Endothelial cell of umbilical vein (primary cell): ENCODE results near the gene GATA1.

Experiments used
- JUN ChIP-seq: IDR thresholded peaks from 2 replicates; pipeline ENCODE4 v1.6.1; 2011; ENCODE audit warnings: borderline replicate concordance, low read depth; ENCODE audit not compliant: insufficient read length, insufficient read depth
- MYC ChIP-seq: IDR thresholded peaks from one replicate; pipeline ENCODE4 v1.6.1; 2011; ENCODE audit warnings: mild to moderate bottlenecking, low read depth, low read length
- POLR2A ChIP-seq: IDR thresholded peaks from 2 replicates; pipeline ENCODE4 v1.6.1; 2012; ENCODE audit warnings: low read depth, mild to moderate bottlenecking, control low read depth, low read length
- POLR2AphosphoS5 ChIP-seq: IDR thresholded peaks from 2 replicates; pipeline ENCODE4 v1.6.1; 2012; ENCODE audit warnings: low read depth, mild to moderate bottlenecking, control low read depth, low read length, moderate library complexity; ENCODE audit not compliant: insufficient read depth
- TF ChIP-seq, protein P1 (sequence below), 2 donors: IDR thresholded peaks; 1 replicate in 1 of 2; 2 replicates in 1 of 2; pipeline ENCODE4 v1.5.1; 2011; ENCODE audit warnings: low read length in 2 of 2, mild to moderate bottlenecking in 2 of 2, moderate library complexity in 2 of 2, control low read depth in 1 of 2, inconsistent platforms in 1 of 2, low read depth in 1 of 2; ENCODE audit not compliant: insufficient read depth in 1 of 2; ENCODE audit errors: extremely low read depth in 1 of 2
- TF ChIP-seq, protein P2 (sequence below): IDR thresholded peaks from 2 replicates; pipeline ENCODE4 v1.6.1; 2011; ENCODE audit not compliant: insufficient read depth, insufficient read length

DNA sequence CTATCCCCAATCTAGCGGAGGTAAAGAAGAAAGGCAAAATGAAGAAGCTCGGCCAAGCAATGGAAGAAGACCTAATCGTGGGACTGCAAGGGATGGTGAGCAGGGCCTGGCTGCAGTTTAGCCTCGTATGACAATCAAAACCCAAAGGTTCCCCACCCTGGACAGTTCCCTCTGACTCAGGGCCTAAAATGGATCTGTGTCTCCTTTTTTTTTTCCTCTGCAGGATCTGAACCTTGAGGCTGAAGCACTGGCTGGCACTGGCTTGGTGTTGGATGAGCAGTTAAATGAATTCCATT lies 16.5 kb downstream of the GATA1 start:
- TF ChIP-seq, protein P1, sequence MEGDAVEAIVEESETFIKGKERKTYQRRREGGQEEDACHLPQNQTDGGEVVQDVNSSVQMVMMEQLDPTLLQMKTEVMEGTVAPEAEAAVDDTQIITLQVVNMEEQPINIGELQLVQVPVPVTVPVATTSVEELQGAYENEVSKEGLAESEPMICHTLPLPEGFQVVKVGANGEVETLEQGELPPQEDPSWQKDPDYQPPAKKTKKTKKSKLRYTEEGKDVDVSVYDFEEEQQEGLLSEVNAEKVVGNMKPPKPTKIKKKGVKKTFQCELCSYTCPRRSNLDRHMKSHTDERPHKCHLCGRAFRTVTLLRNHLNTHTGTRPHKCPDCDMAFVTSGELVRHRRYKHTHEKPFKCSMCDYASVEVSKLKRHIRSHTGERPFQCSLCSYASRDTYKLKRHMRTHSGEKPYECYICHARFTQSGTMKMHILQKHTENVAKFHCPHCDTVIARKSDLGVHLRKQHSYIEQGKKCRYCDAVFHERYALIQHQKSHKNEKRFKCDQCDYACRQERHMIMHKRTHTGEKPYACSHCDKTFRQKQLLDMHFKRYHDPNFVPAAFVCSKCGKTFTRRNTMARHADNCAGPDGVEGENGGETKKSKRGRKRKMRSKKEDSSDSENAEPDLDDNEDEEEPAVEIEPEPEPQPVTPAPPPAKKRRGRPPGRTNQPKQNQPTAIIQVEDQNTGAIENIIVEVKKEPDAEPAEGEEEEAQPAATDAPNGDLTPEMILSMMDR (IDR thresholded peaks at IDR 0.05; ENCODE audit: extremely low read depth in 1 of 2, insufficient read depth in 1 of 2, low read depth in 1 of 2, low read length in 2 of 2) = no peak
- TF ChIP-seq POLR2AphosphoS5 = no peak
- TF ChIP-seq POLR2A = no peak
- TF ChIP-seq, protein P2, sequence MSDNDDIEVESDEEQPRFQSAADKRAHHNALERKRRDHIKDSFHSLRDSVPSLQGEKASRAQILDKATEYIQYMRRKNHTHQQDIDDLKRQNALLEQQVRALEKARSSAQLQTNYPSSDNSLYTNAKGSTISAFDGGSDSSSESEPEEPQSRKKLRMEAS = no peak
- no peak for TF ChIP-seq JUN
- no peak for TF ChIP-seq MYC
